ENCODE measurements around the gene MTMR12. TPM values are rescaled to one million over a fixed set of nuclear protein-coding genes. Genes with fewer than 3 reads are reported as not detected.

MTMR12 gene
- total and polyA plus RNA-seq, 2 donors (not counting 1 experiment from before 2014, with no cell fraction given), result 9.6 to 29.2 TPM

- ChIA-PET POLR2A (no interaction called here), CTCF (no interaction called here)
- Histone ChIP-seq H3K4me1 (ENCODE audit: control insufficient read depth in 2 of 2, insufficient read depth in 2 of 2, low read length in 2 of 2) (no peaks in the 10 kb centered on the region), H2AFZ (ENCODE audit: insufficient read depth, low read depth, low read length, poor library complexity, severe bottlenecking) (no peak overlapping the region), H3K27ac (ENCODE audit: low read length in 2 of 2) (no peak overlapping the region), H3K4me3 (ENCODE audit: control extremely low read depth in 1 of 5, extremely low read depth in 1 of 5, insufficient read depth in 1 of 5, low read depth in 2 of 5, low read length in 4 of 5) (no peak overlapping the region), H3K9ac (ENCODE audit: low read length) (no peak overlapping the region), H3K27me3 (replicated peaks in 1 of 4; ENCODE audit: control extremely low read depth in 1 of 4, control insufficient read depth in 3 of 4, insufficient read depth in 4 of 4, low read length in 3 of 4) (no peaks in the 10 kb centered on the region), H3K9me3 (ENCODE audit: control extremely low read depth in 1 of 3, control insufficient read depth in 2 of 3, insufficient read depth in 1 of 3, low read length in 2 of 3) (peaks cover 0 to 3% (median 0%) of the 10 kb centered on the region in 3 donors), H3K4me2 (replicated peaks; ENCODE audit: low read depth, low read length, poor library complexity, severe bottlenecking) (no peak overlapping the region), H3K79me2 (ENCODE audit: control insufficient read depth, insufficient read depth, low read length) (no peaks in the 10 kb centered on the region), H3K36me3 (replicated peaks in 1 of 2; ENCODE audit: control extremely low read depth in 1 of 2, control insufficient read depth in 1 of 2, extremely low read depth in 1 of 2, insufficient read depth in 2 of 2, low read length in 1 of 2) (peaks cover 7 to 24% of the 10 kb centered on the region in 2 experiments), H4K20me1 (ENCODE audit: control insufficient read depth, insufficient read depth, low read length, poor library complexity, severe bottlenecking) (no peaks in the 10 kb centered on the region)
- TF ChIP-seq EZH2 (IDR thresholded peaks at IDR 0.05; ENCODE audit: borderline replicate concordance, insufficient read depth, low read depth, low read length, poor library complexity, severe bottlenecking) (no peak), CTCF (IDR thresholded peaks at IDR 0.05) (no peak)
- intact Hi-C loops (cut with micrococcal nuclease), result no loop called here
- ATAC-seq (ENCODE audit: low read depth) (no peak), DNase-seq (no peak)
- Mint-ChIP-seq H3K4me3 (no peak overlapping the region), H3K27ac (no peak overlapping the region), H3K9me3 (ENCODE audit: insufficient read depth) (peaks cover 2% of the 10 kb centered on the region), H3K27me3 (no peaks in the 10 kb centered on the region), H3K4me1 (no peaks in the 10 kb centered on the region)
- 91% methylated on average over 8 of the region's 8 CpGs for WGBS (ENCODE audit: insufficient coverage)
Observed at GRCh38 chr5:32352685-32353084, 39.9 kb upstream of the MTMR12 start.

- Histone ChIP-seq H3K4me2 (replicated peaks; ENCODE audit: low read depth, low read length, poor library complexity, severe bottlenecking) (no peak overlapping the region), H3K27me3 (replicated peaks in 1 of 4; ENCODE audit: control extremely low read depth in 1 of 4, control insufficient read depth in 3 of 4, insufficient read depth in 4 of 4, low read length in 3 of 4) (no peaks in the 10 kb centered on the region), H3K4me1 (ENCODE audit: control insufficient read depth in 2 of 2, insufficient read depth in 2 of 2, low read length in 2 of 2) (no peaks in the 10 kb centered on the region), H3K79me2 (ENCODE audit: control insufficient read depth, insufficient read depth, low read length) (no peaks in the 10 kb centered on the region), H3K9ac (ENCODE audit: low read length) (no peak overlapping the region), H3K36me3 (replicated peaks in 1 of 2; ENCODE audit: control extremely low read depth in 1 of 2, control insufficient read depth in 1 of 2, extremely low read depth in 1 of 2, insufficient read depth in 2 of 2, low read length in 1 of 2) (no peaks in the 10 kb centered on the region), H3K27ac (ENCODE audit: low read length in 2 of 2) (no peak overlapping the region), H3K9me3 (ENCODE audit: control extremely low read depth in 1 of 3, control insufficient read depth in 2 of 3, insufficient read depth in 1 of 3, low read length in 2 of 3) (peaks cover 0 to 14% (median 2%) of the 10 kb centered on the region in 3 donors), H3K4me3 (ENCODE audit: control extremely low read depth in 1 of 5, extremely low read depth in 1 of 5, insufficient read depth in 1 of 5, low read depth in 2 of 5, low read length in 4 of 5) (no peak overlapping the region), H2AFZ (ENCODE audit: insufficient read depth, low read depth, low read length, poor library complexity, severe bottlenecking) (no peak overlapping the region), H4K20me1 (ENCODE audit: control insufficient read depth, insufficient read depth, low read length, poor library complexity, severe bottlenecking) (no peaks in the 10 kb centered on the region)
- POLR2A ChIA-PET, result no interaction called here
- Mint-ChIP-seq H3K4me1 (no peaks in the 10 kb centered on the region), H3K27ac (no peak overlapping the region), H3K4me3 (no peak overlapping the region), H3K9me3 (ENCODE audit: insufficient read depth) (peaks cover 9% of the 10 kb centered on the region), H3K27me3 (no peaks in the 10 kb centered on the region)
- intact Hi-C loops (cut with micrococcal nuclease), result no loop called here
- no CpG with 5 or more reads among the region's 2 CpGs for WGBS (ENCODE audit: insufficient coverage)
- CTCF ChIA-PET, result interaction anchor here (1.6 to 1.8 kb wide), 3 partner anchors 16 to 41 kb away, joined by 3 to 7 read pairs (median 6); no protein-coding TSS in a partner anchor
- no peak for DNase-seq
- no peak for TF ChIP-seq EZH2 (IDR thresholded peaks at IDR 0.05; ENCODE audit: borderline replicate concordance, insufficient read depth, low read depth, low read length, poor library complexity, severe bottlenecking)
- no peak for TF ChIP-seq CTCF (IDR thresholded peaks at IDR 0.05)
- ATAC-seq (ENCODE audit: low read depth), result no peak
Observed at GRCh38 chr5:32346869-32347268, 34.1 kb upstream of the MTMR12 start.
